Activated naive CD8-positive, alpha-beta T cell treated with anti-CD3 and anti-CD28 coated beads, Interleukin-2, amount 10 ng/mL, durations not matched to agents 7 days and 5 days (primary cell): ENCODE results near the gene PDE6B. TPM values are rescaled to one million over a fixed set of nuclear protein-coding genes. Genes with fewer than 3 reads are reported as not detected.

Experiments used
- ATAC-seq: fragments of 150-1000 bp; cut with Tn5 transposase; one replicate; pipeline ENCODE4 v1.10.0; 2021; ENCODE audit warnings: low read depth, moderate library complexity
- POLR2A ChIA-PET: fragments of 350-600 bp; sonication (Branson Sonifier 250); formaldehyde crosslinking; loops from one replicate; lab custom pipeline; 2021; ENCODE audit warnings: antibody characterized with exemption; lab: Charles Lee
- DNase-seq: peaks from one replicate; pipeline ENCODE4 v3.0.0; 2021
- H3K27ac Mint-ChIP-seq: one replicate; pipeline ENCODE4 v1.8.0; 2022; ENCODE audit warnings: mild to moderate bottlenecking, mixed read lengths
- H3K27me3 Mint-ChIP-seq: one replicate; pipeline ENCODE4 v1.8.0; 2022; ENCODE audit warnings: mild to moderate bottlenecking, moderate library complexity, mixed read lengths
- H3K36me3 Mint-ChIP-seq: one replicate; pipeline ENCODE4 v1.8.0; 2021; ENCODE audit warnings: mild to moderate bottlenecking, mixed read lengths
- H3K4me1 Mint-ChIP-seq: one replicate; pipeline ENCODE4 v1.8.0; 2021; ENCODE audit warnings: mixed read lengths
- H3K4me3 Mint-ChIP-seq: one replicate; pipeline ENCODE4 v1.8.0; 2022; ENCODE audit warnings: mild to moderate bottlenecking, moderate library complexity, mixed read lengths
- H3K9me3 Mint-ChIP-seq: one replicate; pipeline ENCODE4 v1.8.0; 2021; ENCODE audit warnings: mixed read lengths
- total RNA-seq, 2 experiments: library from RNA; stranded (reverse); gene quantifications; one replicate each; pipeline ENCODE4 v1.2.3, GENCODE V29; 2021

The PDE6B gene
- total RNA-seq, 2 experiments from 2014 or later: 16.6 to 23.2 TPM

GRCh38 chr4:656436-657337 lies 31.3 kb downstream of the PDE6B start:
- H3K27me3 Mint-ChIP-seq: no peaks in the 10 kb centered on the region
- H3K36me3 Mint-ChIP-seq: peaks cover 16% of the 10 kb centered on the region
- peaks cover 5% of the 10 kb centered on the region for H3K9me3 Mint-ChIP-seq
- H3K27ac Mint-ChIP-seq: no peak overlapping the region
- H3K4me1 Mint-ChIP-seq: no peaks in the 10 kb centered on the region
- no peak for ATAC-seq
- POLR2A ChIA-PET: no interaction called here
- H3K4me3 Mint-ChIP-seq: no peak overlapping the region
- no peak for DNase-seq

GRCh38 chr4:657338-657833 lies 32.0 kb downstream of the PDE6B start:
- H3K4me3 Mint-ChIP-seq: no peak overlapping the region
- peaks cover 5% of the 10 kb centered on the region for H3K9me3 Mint-ChIP-seq
- ATAC-seq: no peak
- POLR2A ChIA-PET: no interaction called here
- peaks cover 18% of the 10 kb centered on the region for H3K36me3 Mint-ChIP-seq
- no peaks in the 10 kb centered on the region for H3K4me1 Mint-ChIP-seq
- DNase-seq: no peak
- H3K27me3 Mint-ChIP-seq: no peaks in the 10 kb centered on the region
- no peak overlapping the region for H3K27ac Mint-ChIP-seq

- POLR2A ChIA-PET: no interaction called here
- Mint-ChIP-seq H3K9me3 (peaks cover 5% of the 10 kb centered on the region), H3K4me3 (no peak overlapping the region), H3K4me1 (no peaks in the 10 kb centered on the region), H3K36me3 (peaks cover 18% of the 10 kb centered on the region), H3K27ac (no peak overlapping the region), H3K27me3 (no peaks in the 10 kb centered on the region)
- DNase-seq: no peak
- no peak for ATAC-seq
These were observed 32.7 kb downstream of the PDE6B start for GRCh38 chr4:657834-658667.

- no peak overlapping the region for H3K4me3 Mint-ChIP-seq
- ATAC-seq: no peak
- peaks cover 18% of the 10 kb centered on the region for H3K36me3 Mint-ChIP-seq
- H3K27ac Mint-ChIP-seq: peak overlapping the region; percentile 60
- H3K27me3 Mint-ChIP-seq: no peaks in the 10 kb centered on the region
- no peaks in the 10 kb centered on the region for H3K4me1 Mint-ChIP-seq
- no peak for DNase-seq
- H3K9me3 Mint-ChIP-seq: peaks cover 5% of the 10 kb centered on the region
- POLR2A ChIA-PET: no interaction called here
These were observed 33.6 kb downstream of the PDE6B start for GRCh38 chr4:658681-659667.

GRCh38 chr4:659851-660250 lies 34.5 kb downstream of the PDE6B start:
- peaks cover 3% of the 10 kb centered on the region for H3K4me1 Mint-ChIP-seq
- POLR2A ChIA-PET: interaction anchor here (1.7 kb wide), 1 partner anchor 14 kb away, joined by 4 read pairs; the partner anchor contains the start of genes ATP5ME and MYL5
- DNase-seq (no peak), ATAC-seq (no peak)
- H3K9me3 Mint-ChIP-seq: peaks cover 5% of the 10 kb centered on the region
- no peak overlapping the region for H3K4me3 Mint-ChIP-seq
- peaks cover 19% of the 10 kb centered on the region for H3K36me3 Mint-ChIP-seq
- H3K27me3 Mint-ChIP-seq: no peaks in the 10 kb centered on the region
- no peak overlapping the region for H3K27ac Mint-ChIP-seq

GRCh38 chr4:660401-660800 lies 35.0 kb downstream of the PDE6B start:
- Mint-ChIP-seq H3K36me3 (peaks cover 19% of the 10 kb centered on the region), H3K27ac (no peak overlapping the region)
- POLR2A ChIA-PET: interaction anchor here (1.7 kb wide), 1 partner anchor 14 kb away, joined by 4 read pairs; the partner anchor contains the start of genes ATP5ME and MYL5

GRCh38 chr4:661231-661630 lies 35.9 kb downstream of the PDE6B start:
- POLR2A ChIA-PET: interaction anchor here (1.7 kb wide), 1 partner anchor 13 kb away, joined by 4 read pairs; the partner anchor contains the start of genes ATP5ME and MYL5
- H3K4me1 Mint-ChIP-seq: peaks cover 6% of the 10 kb centered on the region
- peaks cover 5% of the 10 kb centered on the region for H3K9me3 Mint-ChIP-seq
- H3K4me3 Mint-ChIP-seq: no peak overlapping the region
- no peaks in the 10 kb centered on the region for H3K27me3 Mint-ChIP-seq
- H3K27ac Mint-ChIP-seq: no peak overlapping the region
- ATAC-seq (no peak), DNase-seq (no peak)
- peaks cover 19% of the 10 kb centered on the region for H3K36me3 Mint-ChIP-seq

More at GRCh38 chr4:660401-660800, 35.0 kb downstream of the PDE6B start:
- Mint-ChIP-seq H3K9me3 (peaks cover 5% of the 10 kb centered on the region), H3K27me3 (no peaks in the 10 kb centered on the region), H3K4me3 (no peak overlapping the region), H3K4me1 (peaks cover 6% of the 10 kb centered on the region)
- no peak for ATAC-seq
- no peak for DNase-seq

GRCh38 chr4:661881-662761 lies 36.7 kb downstream of the PDE6B start:
- DNase-seq: no peak
- peaks cover 6% of the 10 kb centered on the region for H3K4me1 Mint-ChIP-seq
- H3K9me3 Mint-ChIP-seq: peaks cover 5% of the 10 kb centered on the region
- H3K4me3 Mint-ChIP-seq: peak overlapping the region; percentile 35
- H3K27me3 Mint-ChIP-seq: no peaks in the 10 kb centered on the region
- POLR2A ChIA-PET: interaction anchor here (1.1 to 4.2 kb wide), 4 partner anchors 12 to 187 kb away, joined by 4 to 59 read pairs (median 4); partner anchors contain the start of genes ATP5ME and MYL5
- no peak for ATAC-seq
- no peak overlapping the region for H3K27ac Mint-ChIP-seq
- peaks cover 19% of the 10 kb centered on the region for H3K36me3 Mint-ChIP-seq

- peaks cover 5% of the 10 kb centered on the region for H3K9me3 Mint-ChIP-seq
- peaks cover 6% of the 10 kb centered on the region for H3K4me1 Mint-ChIP-seq
- POLR2A ChIA-PET: interaction anchor here (1.1 to 4.2 kb wide), 3 partner anchors 11 to 188 kb away, joined by 4 to 59 read pairs (median 5); partner anchors contain the start of genes ATP5ME and MYL5
- H3K27ac Mint-ChIP-seq: peak overlapping the region; percentile 82
- DNase-seq: no peak
- H3K4me3 Mint-ChIP-seq: peak overlapping the region; percentile 86
- H3K36me3 Mint-ChIP-seq: peaks cover 19% of the 10 kb centered on the region
- peak; percentile 2 for ATAC-seq
- no peaks in the 10 kb centered on the region for H3K27me3 Mint-ChIP-seq
These were observed 37.7 kb downstream of the PDE6B start for GRCh38 chr4:663046-663437.

- POLR2A ChIA-PET: interaction anchor here (0.6 to 4.2 kb wide), 8 partner anchors 10 to 647 kb away, joined by 3 to 59 read pairs (median 4); partner anchors contain the start of genes ATP5ME, MYL5, PIGG and ZNF721
- peak; percentile 82 for ATAC-seq
- Mint-ChIP-seq H3K4me3 (peak overlapping the region; percentile 86), H3K27ac (peak overlapping the region; percentile 90), H3K4me1 (peaks cover 6% of the 10 kb centered on the region), H3K9me3 (peaks cover 5% of the 10 kb centered on the region), H3K36me3 (peaks cover 19% of the 10 kb centered on the region), H3K27me3 (no peaks in the 10 kb centered on the region)
- peak; percentile 86 for DNase-seq
These were observed 38.4 kb downstream of the PDE6B start for GRCh38 chr4:663438-664428.
